ENCODE results near the gene LIM2. TPM values are rescaled to one million over a fixed set of nuclear protein-coding genes. Genes with fewer than 3 reads are reported as not detected.
"Not testable (repeated sequence)": the region's sequence is repeated elsewhere in the genome, so short reads cannot be mapped to it uniquely, and the experiment has no call there.

Gene LIM2
- total and polyA plus RNA-seq, 11 donors: not detected

GRCh38 chr19:51415187-51415586 is 27.4 kb upstream of the LIM2 start:
- H3K27me3 ChIP-seq: peaks cover 0 to 12% (median 0%) of the 10 kb centered on the region in 9 donors
- DNase-seq: no peak
- TF ChIP-seq CTCF (IDR thresholded peaks at IDR 0.05): no peak
- TF ChIP-seq POLR2A (IDR thresholded peaks at IDR 0.05): no peak
- no peak overlapping the region for H3K4me3 ChIP-seq
- H3K36me3 ChIP-seq: no peaks in the 10 kb centered on the region
- intact Hi-C loops (cut with DNase I): no loop called here
- WGBS, 4 donors: 81 to 87% (median 83%) methylated on average over 8 to 12 of the region's 12 CpGs
- H3K4me1 ChIP-seq: peaks cover 0 to 9% (median 0%) of the 10 kb centered on the region in 12 donors
- no peaks in the 10 kb centered on the region for H3K9me3 ChIP-seq
- H3K27ac ChIP-seq: no peak overlapping the region
- no peak for ATAC-seq

- intact Hi-C loops (cut with DNase I): no loop called here
- peaks cover 0 to 27% (median 0%) of the 10 kb centered on the region in 12 donors for H3K4me1 ChIP-seq
- no peaks in the 10 kb centered on the region for H3K36me3 ChIP-seq
- no peak overlapping the region for H3K4me3 ChIP-seq
- H3K27me3 ChIP-seq: peaks cover 0 to 11% (median 0%) of the 10 kb centered on the region in 9 donors
- no peak for TF ChIP-seq CTCF (IDR thresholded peaks at IDR 0.05)
- TF ChIP-seq POLR2A (IDR thresholded peaks at IDR 0.05): no peak
- no peak for ATAC-seq
- peaks cover 0 to 2% (median 0%) of the 10 kb centered on the region in 12 donors for H3K9me3 ChIP-seq
- no peak for DNase-seq
- WGBS, 4 donors: 90 to 96% (median 90%) methylated on average over 15 of the region's 15 CpGs
- H3K27ac ChIP-seq: no peak overlapping the region
Observed at GRCh38 chr19:51410950-51411748, 23.4 kb upstream of the LIM2 start.

GRCh38 chr19:51407511-51408131 is 19.8 kb upstream of the LIM2 start:
- Histone ChIP-seq H3K4me1 (peaks cover 0 to 27% (median 0%) of the 10 kb centered on the region in 12 donors), H3K4me3 (no peak overlapping the region), H3K36me3 (no peaks in the 10 kb centered on the region), H3K9me3 (peaks cover 0 to 5% (median 1%) of the 10 kb centered on the region in 12 donors), H3K27me3 (peaks cover 0 to 3% (median 0%) of the 10 kb centered on the region in 9 donors), H3K27ac (peak overlapping the region in 1 of 12 donors; percentile 75)
- ATAC-seq (peak in 2 of 4 donors; percentile 33 to 72), DNase-seq (no peak)
- 43 to 48% (median 45%) methylated on average over 6 of the region's 6 CpGs for WGBS, 4 donors
- intact Hi-C loops (cut with DNase I): no loop called here
- TF ChIP-seq POLR2A (IDR thresholded peaks at IDR 0.05) (no peak), CTCF (IDR thresholded peaks at IDR 0.05) (peak in 8 of 12 donors; percentile 15 to 36 (median 24))

- peaks cover 0 to 3% (median 0%) of the 10 kb centered on the region in 9 donors for H3K27me3 ChIP-seq
- ATAC-seq: no peak
- H3K36me3 ChIP-seq: no peaks in the 10 kb centered on the region
- DNase-seq: no peak
- H3K4me1 ChIP-seq: peaks cover 0 to 11% (median 0%) of the 10 kb centered on the region in 12 donors
- WGBS, 4 donors: 94 to 96% (median 95%) methylated on average over 9 of the region's 9 CpGs
- no peak overlapping the region for H3K4me3 ChIP-seq
- intact Hi-C loops (cut with DNase I): loop anchor here in 1 of 10 donors (5.0 kb wide), 1 partner anchor 610 kb away; no protein-coding TSS in a partner anchor
- no peak for TF ChIP-seq POLR2A (IDR thresholded peaks at IDR 0.05)
- no peak for TF ChIP-seq CTCF (IDR thresholded peaks at IDR 0.05)
- peaks cover 0 to 17% (median 5%) of the 10 kb centered on the region in 12 donors for H3K9me3 ChIP-seq
- H3K27ac ChIP-seq: no peak overlapping the region
Observed at GRCh38 chr19:51402117-51402516, 14.3 kb upstream of the LIM2 start.

GRCh38 chr19:51399936-51400335 is 12.2 kb upstream of the LIM2 start:
- not testable (repeated sequence) for ATAC-seq, H3K27me3 ChIP-seq, H3K36me3 ChIP-seq, DNase-seq, H3K4me3 ChIP-seq, H3K27ac ChIP-seq
- peaks cover 0 to 17% (median 3%) of the 10 kb centered on the region in 12 donors for H3K9me3 ChIP-seq
- WGBS, 4 donors: 82 to 89% (median 83%) methylated on average over 7 of the region's 7 CpGs
- peaks cover 0 to 11% (median 0%) of the 10 kb centered on the region in 12 donors for H3K4me1 ChIP-seq
- intact Hi-C loops (cut with DNase I): loop anchor here in 4 of 10 donors (5.0 to 10.0 kb wide), 3 partner anchors 55 to 612 kb away; partner anchors contain the start of gene VSIG10L (in 2 of the 4)
